ENCODE data around the gene BBS2.
"Not testable (repeated sequence)": the region's sequence is repeated elsewhere in the genome, so short reads cannot be mapped to it uniquely, and the experiment has no call there.

BBS2 gene

GRCh38 chr16:56520251-56520577, 390 bp upstream of the BBS2 start:
- DNase-seq (ENCODE audit: low spot score), result no peak

- no peak for DNase-seq (ENCODE audit: low spot score)
Measured at GRCh38 chr16:56518425-56518824, 1.4 kb downstream of the BBS2 start.

GRCh38 chr16:56517206-56517605, 2.6 kb downstream of the BBS2 start:
- DNase-seq (ENCODE audit: low spot score), result no peak

GRCh38 chr16:56515665-56516064, 4.2 kb downstream of the BBS2 start:
- DNase-seq (ENCODE audit: low spot score), result no peak

GRCh38 chr16:56514845-56515244, 5.0 kb downstream of the BBS2 start:
- no peak for DNase-seq (ENCODE audit: low spot score)

GRCh38 chr16:56513972-56514371, 5.9 kb downstream of the BBS2 start:
- DNase-seq (ENCODE audit: low spot score), result peak; percentile 33

- DNase-seq (ENCODE audit: low spot score), result no peak
Measured at GRCh38 chr16:56513091-56513490, 6.7 kb downstream of the BBS2 start.

- no peak for DNase-seq (ENCODE audit: low spot score)
Measured at GRCh38 chr16:56512025-56512424, 7.8 kb downstream of the BBS2 start.

GRCh38 chr16:56510544-56510943, 9.3 kb downstream of the BBS2 start:
- no peak for DNase-seq (ENCODE audit: low spot score)

GRCh38 chr16:56506941-56507340, 12.9 kb downstream of the BBS2 start:
- DNase-seq (ENCODE audit: low spot score), result no peak

- DNase-seq (ENCODE audit: low spot score), result no peak
Measured at GRCh38 chr16:56505181-56505580, 14.6 kb downstream of the BBS2 start.

- DNase-seq (ENCODE audit: low spot score), result no peak
Measured at GRCh38 chr16:56493815-56494214, 26.0 kb downstream of the BBS2 start.

GRCh38 chr16:56493126-56493525, 26.7 kb downstream of the BBS2 start:
- DNase-seq (ENCODE audit: low spot score), result no peak

- no peak for DNase-seq (ENCODE audit: low spot score)
Measured at GRCh38 chr16:56491657-56492261, 28.1 kb downstream of the BBS2 start.

GRCh38 chr16:56488868-56489267, 31.0 kb downstream of the BBS2 start:
- not testable (repeated sequence) for DNase-seq (ENCODE audit: low spot score)

- no peak for DNase-seq (ENCODE audit: low spot score)
Measured at GRCh38 chr16:56488035-56488434, 31.8 kb downstream of the BBS2 start.

- no peak for DNase-seq (ENCODE audit: low spot score)
Measured at GRCh38 chr16:56483394-56483793, 36.4 kb downstream of the BBS2 start.

- no peak for DNase-seq (ENCODE audit: low spot score)
Measured at GRCh38 chr16:56482683-56483236, 37.1 kb downstream of the BBS2 start.

- DNase-seq (ENCODE audit: low spot score), result no peak
Measured at GRCh38 chr16:56481468-56482122, 38.2 kb downstream of the BBS2 start.

- no peak for DNase-seq (ENCODE audit: low spot score)
Measured at GRCh38 chr16:56480776-56481467, 38.9 kb downstream of the BBS2 start.

- no peak for DNase-seq (ENCODE audit: low spot score)
Measured at GRCh38 chr16:56479469-56479868, 40.4 kb downstream of the BBS2 start.

- no peak for DNase-seq (ENCODE audit: low spot score)
Measured at GRCh38 chr16:56478281-56479049, 41.4 kb downstream of the BBS2 start.

Data from SK-N-DZ (cell line).